H9 (cell line): Measurements from ENCODE around the gene ARHGEF1. TPM values are rescaled to one million over a fixed set of nuclear protein-coding genes. Genes with fewer than 3 reads are reported as not detected.

ENCODE experiments used
- DNase-seq: peaks from one replicate; pipeline ENCODE4 v3.0.0-alpha.2; 2017
- H2AFZ ChIP-seq: one replicate; pipeline ENCODE4 v1.6.1; 2013; ENCODE audit warnings: mild to moderate bottlenecking, low read length, control low read depth, moderate library complexity
- H2AK5ac ChIP-seq: 2 replicates; pipeline ENCODE4 v1.6.1; 2013; ENCODE audit warnings: low read length, control low read depth, mixed read lengths; ENCODE audit not compliant: insufficient read length
- H2BK120ac ChIP-seq: one replicate; pipeline ENCODE4 v1.6.1; 2013; ENCODE audit warnings: low read depth, mild to moderate bottlenecking, low read length, control low read depth, inconsistent platforms; ENCODE audit not compliant: poor library complexity, severe bottlenecking
- H2BK12ac ChIP-seq: 2 replicates; pipeline ENCODE4 v1.6.1; 2013; ENCODE audit warnings: low read length, control low read depth, mixed read lengths, low read depth; ENCODE audit not compliant: insufficient read length
- H2BK15ac ChIP-seq: 2 replicates; pipeline ENCODE4 v1.6.1; 2013; ENCODE audit warnings: low read depth, low read length, control low read depth
- H2BK20ac ChIP-seq: one replicate; pipeline ENCODE4 v1.6.1; 2013; ENCODE audit warnings: low read depth, mild to moderate bottlenecking, low read length, control low read depth, inconsistent platforms; ENCODE audit not compliant: poor library complexity, severe bottlenecking
- H2BK5ac ChIP-seq: 2 replicates; pipeline ENCODE4 v1.6.1; 2013; ENCODE audit warnings: low read length, control low read depth, mixed read lengths; ENCODE audit not compliant: insufficient read length
- H3K14ac ChIP-seq: 2 replicates; pipeline ENCODE4 v1.6.1; 2013; ENCODE audit warnings: low read length, control low read depth; ENCODE audit not compliant: insufficient read depth
- H3K18ac ChIP-seq: 2 replicates; pipeline ENCODE4 v1.6.1; 2013; ENCODE audit warnings: low read depth, mild to moderate bottlenecking, mixed read lengths, low read length, control low read depth; ENCODE audit not compliant: insufficient read length
- H3K23ac ChIP-seq: 2 replicates; pipeline ENCODE4 v1.6.1; 2013; ENCODE audit warnings: low read length, control low read depth, mixed read lengths, low read depth; ENCODE audit not compliant: insufficient read length
- H3K23me2 ChIP-seq: 2 replicates; pipeline ENCODE4 v1.6.1; 2013; ENCODE audit warnings: low read depth, mild to moderate bottlenecking, mixed read lengths, low read length, control low read depth; ENCODE audit not compliant: insufficient read length, poor library complexity, severe bottlenecking
- H3K27ac ChIP-seq: 2 replicates; pipeline ENCODE4 v1.5.1; 2013; ENCODE audit warnings: low read length, control low read depth, mixed read lengths, low read depth; ENCODE audit not compliant: insufficient read length
- H3K27me3 ChIP-seq: 2 replicates; pipeline ENCODE4 v1.6.1; 2013; ENCODE audit warnings: low read length, control low read depth, inconsistent platforms; ENCODE audit not compliant: insufficient read depth
- H3K4ac ChIP-seq: 2 replicates; pipeline ENCODE4 v1.6.1; 2013; ENCODE audit warnings: low read depth, mild to moderate bottlenecking, control low read depth, inconsistent platforms, low read length, moderate library complexity
- H3K4me1 ChIP-seq: 2 replicates; pipeline ENCODE4 v1.6.1; 2013; ENCODE audit warnings: low read length, control low read depth, inconsistent platforms; ENCODE audit not compliant: insufficient read depth
- H3K4me2 ChIP-seq: 2 replicates; pipeline ENCODE4 v1.6.1; 2013; ENCODE audit warnings: low read length, control low read depth, mixed read lengths; ENCODE audit not compliant: insufficient read length, insufficient read depth
- H3K56ac ChIP-seq: 2 replicates; pipeline ENCODE4 v1.6.1; 2013; ENCODE audit warnings: low read depth, mild to moderate bottlenecking, mixed read lengths, low read length, control low read depth; ENCODE audit not compliant: insufficient read length
- H3K79me1 ChIP-seq: 2 replicates; pipeline ENCODE4 v1.6.1; 2013; ENCODE audit warnings: low read depth, mild to moderate bottlenecking, moderate library complexity, low read length, control low read depth, inconsistent platforms; ENCODE audit not compliant: insufficient read depth, poor library complexity, severe bottlenecking
- H3K79me2 ChIP-seq: 2 replicates; pipeline ENCODE4 v1.6.1; 2013; ENCODE audit warnings: low read length, control low read depth, inconsistent platforms; ENCODE audit not compliant: insufficient read depth
- H3K9ac ChIP-seq: 2 replicates; pipeline ENCODE4 v1.6.1; 2013; ENCODE audit warnings: low read length, control low read depth, mixed read lengths; ENCODE audit not compliant: insufficient read length; ENCODE audit errors: extremely low read depth
- H3K9me3 ChIP-seq: one replicate; pipeline ENCODE4 v1.6.1; 2013; ENCODE audit warnings: low read depth, low read length, inconsistent platforms; ENCODE audit not compliant: control insufficient read depth
- H3T11ph ChIP-seq: one replicate; pipeline ENCODE4 v1.6.1; 2013; ENCODE audit warnings: mild to moderate bottlenecking, low read length, control low read depth, inconsistent platforms
- H4K20me1 ChIP-seq: one replicate; pipeline ENCODE4 v1.6.1; 2013; ENCODE audit not compliant: control insufficient read depth, insufficient read length, insufficient read depth
- H4K5ac ChIP-seq: 2 replicates; pipeline ENCODE4 v1.6.1; 2013; ENCODE audit warnings: low read depth, mild to moderate bottlenecking, mixed read lengths, low read length, control low read depth; ENCODE audit not compliant: insufficient read length
- H4K8ac ChIP-seq: replicated peaks from 2 replicates; pipeline ENCODE4 v1.6.1; 2013; ENCODE audit warnings: low read length, control low read depth, mixed read lengths, low read depth; ENCODE audit not compliant: insufficient read length
- H4K91ac ChIP-seq: 2 replicates; pipeline ENCODE4 v1.6.1; 2013; ENCODE audit warnings: low read depth, mild to moderate bottlenecking, moderate library complexity, mixed read lengths, low read length, control low read depth; ENCODE audit not compliant: insufficient read length
- H3K27ac Mint-ChIP-seq, 3 experiments: 2 replicates in 2 of 3; 3 replicates in 1 of 3; pipeline ENCODE4 v1.8.0; 2020 to 2021; ENCODE audit warnings: mixed read lengths in 3 of 3, mild to moderate bottlenecking in 1 of 3, moderate library complexity in 1 of 3
- H3K27me3 Mint-ChIP-seq: 2 replicates; pipeline ENCODE4 v1.8.0; 2021; ENCODE audit warnings: low read depth, mild to moderate bottlenecking, moderate library complexity, mixed read lengths
- H3K36me3 Mint-ChIP-seq, 3 experiments: 2 replicates in 2 of 3; 3 replicates in 1 of 3; pipeline ENCODE4 v1.8.0; 2020 to 2021; ENCODE audit warnings: low read depth in 3 of 3, mixed read lengths in 3 of 3; ENCODE audit not compliant: insufficient read depth in 1 of 3
- H3K4me1 Mint-ChIP-seq, 2 experiments: 2 replicates each; pipeline ENCODE4 v1.8.0; 2020; ENCODE audit warnings: mixed read lengths in 2 of 2
- H3K4me3 Mint-ChIP-seq, 2 experiments: 2 replicates in 1 of 2; 3 replicates in 1 of 2; pipeline ENCODE4 v1.8.0; 2020 to 2021; ENCODE audit warnings: mild to moderate bottlenecking in 2 of 2, mixed read lengths in 2 of 2, moderate library complexity in 1 of 2
- H3K9me3 Mint-ChIP-seq, 2 experiments: 2 replicates in 1 of 2; 3 replicates in 1 of 2; pipeline ENCODE4 v1.8.0; 2020; ENCODE audit warnings: mild to moderate bottlenecking in 2 of 2, mixed read lengths in 2 of 2, moderate library complexity in 1 of 2
- WGBS: extraction: QIAGEN DNeasy Blood & Tissue Kit; methylation state at CpG from one replicate; pipeline ENCODE4 v1.1.7; 2013; ENCODE audit warnings: missing lambda C conversion rate, low lambda C conversion rate, mixed read lengths; ENCODE audit not compliant: insufficient read length; ENCODE audit errors: extremely low coverage; 5-methylcytosine and 5-hydroxymethylcytosine counted together
- total RNA-seq: library from RNA; stranded (reverse); gene quantifications from 2 replicates; pipeline ENCODE4 v1.2.1, GENCODE V29; 2021
- TF ChIP-seq, protein P1 (sequence below): fragments of 200-600 bp; sonication (generic); conservative IDR thresholded peaks from 3 replicates; pipeline ENCODE4 v1.8.0; 2021; ENCODE audit warnings: antibody characterized with exemption, mild to moderate bottlenecking

The ARHGEF1 gene
- total RNA-seq, 1 experiment from 2014 or later: 50.3 TPM

GRCh38 chr19:41936961-41937360 lies 54.0 kb downstream of the ARHGEF1 start:
- no peak overlapping the region for H4K8ac ChIP-seq
- no peak overlapping the region for H4K5ac ChIP-seq
- WGBS: no CpG with 5 or more reads among the region's 15 CpGs
- no peak overlapping the region for H2AFZ ChIP-seq
- no peak overlapping the region for H3K4me3 Mint-ChIP-seq
- H3K9me3 Mint-ChIP-seq: peaks cover 0 to 3% of the 10 kb centered on the region in 2 experiments; a peak in 2 of 5 replicates
- H3K14ac ChIP-seq: no peak overlapping the region
- H3K79me1 ChIP-seq: no peaks in the 10 kb centered on the region
- no peak overlapping the region for H3K18ac ChIP-seq
- H3K27me3 ChIP-seq: peaks cover 49% of the 10 kb centered on the region; the same call in 1 of the 2 replicates
- no peak overlapping the region for H2BK15ac ChIP-seq
- H3K56ac ChIP-seq: no peak overlapping the region
- H3T11ph ChIP-seq: no peak overlapping the region
- no peak overlapping the region for H2BK5ac ChIP-seq
- no peaks in the 10 kb centered on the region; a peak in 1 of 7 replicates for H3K36me3 Mint-ChIP-seq
- TF ChIP-seq, protein P1, sequence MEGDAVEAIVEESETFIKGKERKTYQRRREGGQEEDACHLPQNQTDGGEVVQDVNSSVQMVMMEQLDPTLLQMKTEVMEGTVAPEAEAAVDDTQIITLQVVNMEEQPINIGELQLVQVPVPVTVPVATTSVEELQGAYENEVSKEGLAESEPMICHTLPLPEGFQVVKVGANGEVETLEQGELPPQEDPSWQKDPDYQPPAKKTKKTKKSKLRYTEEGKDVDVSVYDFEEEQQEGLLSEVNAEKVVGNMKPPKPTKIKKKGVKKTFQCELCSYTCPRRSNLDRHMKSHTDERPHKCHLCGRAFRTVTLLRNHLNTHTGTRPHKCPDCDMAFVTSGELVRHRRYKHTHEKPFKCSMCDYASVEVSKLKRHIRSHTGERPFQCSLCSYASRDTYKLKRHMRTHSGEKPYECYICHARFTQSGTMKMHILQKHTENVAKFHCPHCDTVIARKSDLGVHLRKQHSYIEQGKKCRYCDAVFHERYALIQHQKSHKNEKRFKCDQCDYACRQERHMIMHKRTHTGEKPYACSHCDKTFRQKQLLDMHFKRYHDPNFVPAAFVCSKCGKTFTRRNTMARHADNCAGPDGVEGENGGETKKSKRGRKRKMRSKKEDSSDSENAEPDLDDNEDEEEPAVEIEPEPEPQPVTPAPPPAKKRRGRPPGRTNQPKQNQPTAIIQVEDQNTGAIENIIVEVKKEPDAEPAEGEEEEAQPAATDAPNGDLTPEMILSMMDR: no peak
- no peak overlapping the region for H2BK12ac ChIP-seq
- H3K23me2 ChIP-seq: peaks cover 4% of the 10 kb centered on the region
- no peak overlapping the region for H3K23ac ChIP-seq
- H4K91ac ChIP-seq: no peak overlapping the region
- H3K79me2 ChIP-seq: no peaks in the 10 kb centered on the region
- no peak overlapping the region for H3K4ac ChIP-seq
- no peak overlapping the region for H3K27ac Mint-ChIP-seq
- H2BK20ac ChIP-seq: no peak overlapping the region
- H2AK5ac ChIP-seq: no peak overlapping the region
- H2BK120ac ChIP-seq: no peak overlapping the region
- H3K9me3 ChIP-seq: no peaks in the 10 kb centered on the region
- no peak overlapping the region for H3K4me2 ChIP-seq
- DNase-seq: no peak
- peaks cover 25% of the 10 kb centered on the region for H3K27me3 Mint-ChIP-seq
- H4K20me1 ChIP-seq: no peaks in the 10 kb centered on the region
- no peaks in the 10 kb centered on the region for H3K4me1 ChIP-seq
- no peak overlapping the region for H3K9ac ChIP-seq
- peaks cover 10 to 38% of the 10 kb centered on the region in 2 experiments for H3K4me1 Mint-ChIP-seq
- H3K27ac ChIP-seq: no peak overlapping the region
